ENCODE measurements around the gene ALKBH8. TPM values are rescaled to one million over a fixed set of nuclear protein-coding genes. Genes with fewer than 3 reads are reported as not detected.
"Not testable (repeated sequence)": the region's sequence is repeated elsewhere in the genome, so short reads cannot be mapped to it uniquely, and the experiment has no call there.

The ALKBH8 gene
- total RNA-seq, 1 donor from 2014 or later: 11.3 TPM

- intact Hi-C loops (cut with micrococcal nuclease): no loop called here
Observed at GRCh38 chr11:107577346-107577711, 11.8 kb upstream of the ALKBH8 start.

DNA sequence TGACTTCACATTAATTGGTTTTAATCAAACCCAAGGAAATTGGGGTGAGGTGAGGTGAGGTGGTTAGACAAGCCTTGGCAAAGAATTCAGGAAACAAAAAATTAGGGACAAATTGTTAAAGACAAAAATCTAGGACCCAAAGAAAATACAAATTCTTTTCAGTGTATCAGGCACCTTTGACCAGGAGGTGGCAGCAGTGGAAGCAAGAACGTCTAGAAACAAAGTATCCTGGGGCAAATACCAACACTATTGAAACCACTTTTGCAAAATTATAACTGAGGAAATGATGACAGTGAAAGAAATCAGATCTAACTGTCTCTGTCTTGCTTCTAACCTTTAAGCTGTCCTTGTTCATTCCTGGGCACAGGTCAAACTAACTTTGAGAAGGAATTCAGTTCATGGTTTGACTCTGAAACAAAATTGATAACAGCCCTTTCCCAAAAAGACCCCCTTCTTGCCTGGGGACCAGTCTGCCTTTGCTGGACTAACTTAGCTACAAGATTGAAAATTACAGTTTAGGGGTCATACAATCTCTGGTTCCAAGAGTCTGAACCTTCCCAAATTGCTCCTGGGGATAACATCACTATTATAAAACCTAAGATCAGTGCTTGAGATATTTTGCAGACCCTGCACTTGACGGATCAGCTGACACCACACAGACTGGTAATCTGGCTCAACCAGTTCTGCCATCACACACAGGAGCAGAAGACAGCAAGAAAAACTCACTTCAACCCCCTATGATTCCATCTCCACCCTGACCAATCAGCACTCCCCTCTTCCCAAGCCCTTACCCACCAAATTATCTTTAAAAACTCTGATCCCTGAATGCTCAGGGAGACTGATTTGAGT, 11.2 kb upstream of the ALKBH8 start:
- intact Hi-C loops (cut with micrococcal nuclease): loop anchor here (1.0 kb wide), 7 partner anchors 11 to 1079 kb away; partner anchors contain the start of gene ALKBH8

DNA sequence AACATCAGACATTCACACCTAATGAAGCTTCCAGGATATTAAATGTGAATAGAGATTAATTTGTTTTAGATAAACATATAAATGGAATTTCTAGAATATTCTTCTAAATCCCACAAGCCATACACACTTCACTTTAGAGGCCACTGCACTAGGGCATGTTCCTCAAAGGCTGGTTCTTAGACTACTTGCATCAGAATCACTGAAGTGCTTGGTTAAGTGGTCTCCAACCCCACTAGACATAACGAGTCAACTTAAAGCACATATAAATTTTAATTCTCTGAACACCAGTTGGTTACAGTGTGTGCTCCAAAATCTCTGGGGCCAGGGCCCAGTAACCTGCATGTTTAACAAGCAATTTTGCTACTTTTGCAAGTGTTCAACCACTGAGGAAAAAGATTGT, 7.9 kb upstream of the ALKBH8 start:
- intact Hi-C loops (cut with micrococcal nuclease): no loop called here

DNA sequence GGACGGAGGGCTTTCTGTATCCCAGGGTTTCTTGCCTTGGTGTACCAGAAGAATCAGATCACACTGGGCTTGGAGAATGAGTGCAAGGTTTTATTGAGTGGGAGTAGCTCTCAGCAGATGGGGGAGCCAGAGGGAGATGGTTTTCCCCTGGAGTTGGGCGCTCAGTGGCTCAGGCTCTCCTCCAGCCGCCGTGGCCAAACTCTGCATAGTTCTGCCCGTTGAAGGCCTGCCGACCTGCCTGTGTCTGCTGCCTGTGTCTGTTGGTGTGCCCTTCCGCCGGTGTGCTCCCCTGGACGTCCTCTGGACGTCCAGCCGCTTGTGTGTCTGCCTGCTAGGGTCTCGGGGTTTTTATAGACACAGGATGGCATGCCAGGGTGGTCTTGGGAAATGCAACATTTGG, 4.5 kb upstream of the ALKBH8 start:
- intact Hi-C loops (cut with micrococcal nuclease): no loop called here

DNA sequence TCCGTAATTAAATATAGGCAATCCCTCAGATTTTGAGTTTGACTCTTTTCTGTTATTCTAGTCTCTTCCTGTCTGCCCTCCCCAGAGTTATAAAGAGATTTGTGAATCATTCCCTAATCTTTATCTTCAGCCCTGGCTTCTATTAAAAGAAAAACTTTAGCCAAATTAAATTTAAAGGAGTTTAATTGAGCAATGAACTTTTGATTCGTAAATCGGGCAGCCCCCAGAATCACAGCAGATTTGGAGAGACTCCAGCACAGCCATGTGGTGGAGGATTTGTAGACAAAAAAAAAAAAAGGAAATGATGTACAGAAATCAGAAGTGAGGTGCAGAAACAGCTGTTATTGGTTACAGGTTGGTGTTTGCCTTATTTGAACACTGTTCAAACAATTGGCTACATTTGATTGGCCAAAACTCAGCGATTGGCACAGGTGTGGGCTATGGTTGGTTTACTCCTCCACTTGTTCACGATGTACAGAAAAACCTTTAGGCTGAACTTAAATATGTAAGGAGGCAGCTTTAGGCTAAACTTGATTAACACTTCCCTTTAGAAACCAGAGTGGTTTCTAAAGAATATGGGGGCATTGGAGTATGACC, 2.3 kb upstream of the ALKBH8 start:
- intact Hi-C loops (cut with micrococcal nuclease): loop anchor here (5.0 kb wide), 2 partner anchors 274 to 359 kb away; partner anchors contain the start of gene RAB39A

DNA sequence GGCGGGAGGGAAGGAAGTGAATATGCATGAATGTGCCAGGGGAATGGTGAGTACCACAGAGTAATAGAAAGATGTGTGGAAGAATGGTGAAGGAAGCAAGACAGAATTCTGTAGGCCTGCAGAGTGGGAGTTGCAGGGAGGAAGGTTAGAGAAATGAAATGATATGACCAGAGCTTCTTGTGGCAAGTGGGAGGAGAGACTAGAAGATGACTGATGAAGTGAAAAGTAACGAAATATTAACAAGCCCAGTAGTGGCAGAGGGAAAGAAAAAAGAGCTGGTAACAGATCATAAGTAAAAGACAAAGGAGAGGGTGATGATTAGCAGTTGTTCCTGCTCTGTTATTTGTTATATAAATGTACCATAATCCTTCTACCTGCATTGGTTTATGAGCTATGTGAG, 1.0 kb upstream of the ALKBH8 start:
- intact Hi-C loops (cut with micrococcal nuclease): loop anchor here (5.0 kb wide), 2 partner anchors 276 to 361 kb away; partner anchors contain the start of gene RAB39A

DNA sequence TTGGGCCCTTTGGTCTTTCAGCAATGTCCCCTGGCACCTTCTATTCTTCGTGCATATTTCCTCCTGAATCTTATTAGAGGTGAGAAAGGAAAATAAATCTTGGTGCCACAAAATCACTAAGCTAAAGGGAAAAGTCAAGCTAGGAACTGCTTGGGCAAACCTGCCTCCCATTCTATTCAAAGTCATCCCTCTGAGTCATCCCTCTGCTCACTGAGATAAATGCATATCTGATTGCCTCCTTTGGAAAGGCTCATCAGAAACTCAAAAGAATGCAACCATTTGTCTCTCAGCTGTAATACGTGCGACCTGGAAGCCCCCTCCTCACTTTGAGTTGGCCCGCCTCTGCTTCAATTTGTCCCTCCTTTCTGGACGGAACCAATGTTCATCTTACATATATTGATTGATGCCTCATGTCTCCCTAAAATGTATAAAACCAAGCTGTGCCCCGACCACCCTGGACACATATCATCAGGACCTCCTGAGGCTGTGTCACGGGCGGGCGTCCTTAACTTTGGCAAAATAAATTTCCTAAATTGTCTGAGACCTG, 493 bp upstream of the ALKBH8 start:
- intact Hi-C loops (cut with micrococcal nuclease): loop anchor here (1.0 to 5.0 kb wide), 15 partner anchors 10 to 1544 kb away; partner anchors contain the start of genes AASDHPPT, ACAT1, ATM and C11orf65

DNA sequence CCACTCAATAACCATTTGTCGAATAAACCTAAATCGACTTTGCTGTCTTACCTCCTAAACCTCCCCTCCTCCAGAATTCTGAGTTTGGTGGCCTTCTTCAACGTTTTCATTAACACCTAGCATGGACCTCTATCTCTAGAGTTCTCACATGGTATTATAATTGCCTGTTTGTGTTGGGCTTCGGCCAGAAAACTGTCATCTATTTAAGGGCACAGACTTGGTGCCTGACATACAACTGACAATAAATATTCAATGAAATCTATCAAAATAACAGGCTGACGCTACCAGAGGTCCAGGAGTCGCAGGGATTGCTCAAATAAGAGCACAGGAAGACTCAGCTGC, 687 bp downstream of the ALKBH8 start:
- intact Hi-C loops (cut with micrococcal nuclease): loop anchor here (1.0 to 5.0 kb wide), 15 partner anchors 11 to 1543 kb away; partner anchors contain the start of genes AASDHPPT, ACAT1, ATM and C11orf65

DNA sequence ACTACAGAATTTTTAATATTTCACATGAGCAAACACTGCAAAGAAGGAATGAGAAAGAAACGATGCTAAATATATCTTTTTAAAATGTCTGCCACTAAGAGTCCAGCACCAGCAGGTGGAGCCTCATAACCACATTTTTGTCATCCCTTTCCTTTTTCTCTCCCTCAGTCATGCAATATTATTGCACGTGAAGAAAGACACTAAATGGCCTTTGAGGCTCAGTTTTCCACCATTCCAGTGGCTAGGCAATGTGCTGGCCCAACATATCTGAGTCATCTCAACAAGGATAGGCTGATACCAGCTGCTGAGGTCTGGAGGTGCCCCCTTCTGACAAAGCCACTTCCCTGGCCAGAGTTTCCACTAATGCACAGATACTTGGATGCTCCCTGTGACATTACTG, 1.8 kb downstream of the ALKBH8 start:
- intact Hi-C loops (cut with micrococcal nuclease): loop anchor here (1.0 to 2.0 kb wide), 5 partner anchors 126 to 507 kb away; partner anchors contain the start of gene SLC35F2

- intact Hi-C loops (cut with micrococcal nuclease): loop anchor here (1.0 kb wide), 3 partner anchors 127 to 237 kb away; no protein-coding TSS in a partner anchor
Observed at GRCh38 chr11:107562647-107563208, 2.8 kb downstream of the ALKBH8 start.

GRCh38 chr11:107561688-107562087, 3.8 kb downstream of the ALKBH8 start:
- intact Hi-C loops (cut with micrococcal nuclease): no loop called here

DNA sequence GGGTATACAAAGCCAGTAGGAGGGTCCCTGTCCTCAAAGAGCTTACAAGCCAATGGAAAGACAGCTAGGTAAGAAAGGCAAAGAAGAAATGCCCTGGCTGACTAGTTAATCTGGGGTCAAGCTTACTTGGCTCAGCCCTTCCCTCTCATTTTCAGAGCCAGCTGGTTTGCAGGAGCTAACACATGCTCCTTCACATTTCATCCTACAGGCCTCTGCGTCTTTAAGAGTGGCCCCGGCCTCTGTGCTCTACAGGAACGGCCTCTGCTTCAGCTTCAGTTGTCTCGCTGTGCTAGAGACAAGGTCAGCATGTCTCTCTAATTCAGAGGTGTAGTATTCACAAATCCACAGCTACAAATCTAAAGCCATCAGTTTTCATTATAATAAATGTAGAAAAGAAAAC, 15.2 kb downstream of the ALKBH8 start:
- intact Hi-C loops (cut with micrococcal nuclease): no loop called here

GRCh38 chr11:107549954-107550285, 15.6 kb downstream of the ALKBH8 start:
- intact Hi-C loops (cut with micrococcal nuclease): loop anchor here (1.0 to 5.0 kb wide), 6 partner anchors 15 to 348 kb away; partner anchors contain the start of genes ALKBH8 and CWF19L2

DNA sequence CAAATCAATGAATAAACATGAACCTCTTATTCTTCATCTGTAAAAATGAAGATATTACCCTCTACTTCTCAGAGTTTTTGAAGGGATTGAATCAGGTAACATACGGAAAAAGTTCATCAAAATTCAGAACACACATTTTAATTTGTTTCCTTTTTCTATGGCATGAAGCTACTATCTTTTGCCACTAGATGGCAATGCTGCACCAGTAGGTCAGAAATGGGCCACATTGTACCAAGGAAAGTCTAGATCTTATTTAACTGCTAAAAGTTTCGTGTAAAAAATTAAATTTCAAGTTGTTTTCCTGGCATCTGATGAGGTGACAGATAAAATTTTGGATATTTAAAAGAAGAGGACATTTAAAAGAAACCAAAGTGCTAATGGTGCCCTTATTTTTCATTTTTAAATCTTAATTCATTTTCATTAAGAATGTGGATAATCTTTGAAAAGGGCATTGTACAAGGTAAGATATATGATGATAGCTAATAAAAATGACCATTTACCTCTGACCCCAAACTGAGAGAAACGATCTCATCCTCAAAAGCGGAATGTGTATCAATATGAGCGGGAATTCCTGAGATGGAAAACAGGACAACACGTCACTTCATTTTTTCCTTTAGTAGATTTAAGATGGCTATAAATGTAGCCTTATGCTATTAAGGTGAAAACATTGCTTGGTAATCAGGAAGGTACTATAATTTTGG, 16.1 kb downstream of the ALKBH8 start:
- intact Hi-C loops (cut with micrococcal nuclease): loop anchor here (1.0 to 5.0 kb wide), 6 partner anchors 16 to 349 kb away; partner anchors contain the start of genes ALKBH8 and CWF19L2

DNA sequence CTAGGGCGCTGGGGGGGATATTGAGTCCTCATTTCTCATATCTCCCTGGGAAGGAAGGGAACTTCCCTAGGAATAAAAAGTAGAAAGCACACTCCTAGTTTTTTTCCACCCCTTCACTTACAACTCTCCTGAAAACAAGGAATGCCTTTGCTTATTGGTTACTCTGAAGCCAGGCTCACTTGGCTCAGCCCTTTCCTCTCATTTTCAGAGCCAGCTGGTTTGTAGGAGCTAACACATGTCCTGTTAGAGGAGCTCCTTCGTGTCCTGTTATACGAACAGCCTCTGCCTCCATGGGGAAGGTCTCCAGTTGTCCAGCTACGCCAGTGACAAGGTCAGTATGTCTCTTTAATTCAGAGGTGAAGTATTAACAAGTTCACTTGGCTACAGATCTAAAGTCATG, 17.6 kb downstream of the ALKBH8 start:
- intact Hi-C loops (cut with micrococcal nuclease): loop anchor here (5.0 kb wide), 1 partner anchor 91 kb away; the partner anchor contains the start of gene CWF19L2

DNA sequence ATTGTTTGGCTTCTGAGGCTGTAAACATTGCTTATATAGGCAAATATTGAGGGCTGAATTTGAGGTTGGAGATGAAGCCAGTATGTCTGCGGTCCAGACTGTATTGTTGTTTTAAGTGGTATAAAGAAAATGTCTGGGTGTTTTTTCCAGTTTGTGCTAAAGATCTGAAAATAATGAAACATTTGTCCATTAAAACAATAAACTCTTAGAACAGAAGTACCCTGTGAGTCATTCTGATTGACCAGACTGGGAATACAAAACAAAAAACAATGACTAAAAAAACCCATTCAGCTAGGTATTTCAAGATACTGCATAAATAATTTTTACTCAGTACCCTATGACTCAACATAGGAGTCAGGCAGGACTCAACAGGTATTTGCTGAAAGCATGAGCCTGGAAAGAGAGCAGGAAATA, 20.4 kb downstream of the ALKBH8 start:
- intact Hi-C loops (cut with micrococcal nuclease): loop anchor here (5.0 kb wide), 1 partner anchor 88 kb away; the partner anchor contains the start of gene CWF19L2

- intact Hi-C loops (cut with micrococcal nuclease): no loop called here
Observed at GRCh38 chr11:107538821-107539220, 26.7 kb downstream of the ALKBH8 start.

- intact Hi-C loops (cut with micrococcal nuclease): no loop called here
Observed at GRCh38 chr11:107538239-107538638, 27.3 kb downstream of the ALKBH8 start.

- intact Hi-C loops (cut with micrococcal nuclease): not testable (repeated sequence)
Observed at GRCh38 chr11:107537155-107537554, 28.4 kb downstream of the ALKBH8 start.

DNA sequence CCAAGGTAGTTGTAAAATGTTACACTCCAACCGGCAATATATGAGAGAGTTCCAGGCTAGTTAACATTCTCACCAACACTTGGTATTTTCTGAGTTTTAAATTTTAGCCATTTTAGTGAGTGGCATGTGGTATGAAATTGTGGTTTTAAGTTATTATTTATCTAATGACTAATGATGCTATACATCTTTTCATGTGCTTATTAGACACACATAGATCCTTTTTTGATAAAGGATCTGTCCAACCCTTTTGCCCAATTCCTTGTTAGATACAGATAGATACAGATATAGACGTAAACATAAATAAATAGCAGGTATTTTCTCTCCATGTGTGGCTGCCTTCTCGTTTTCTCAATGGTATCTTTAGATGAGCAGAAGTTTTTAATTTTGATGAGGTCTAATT, 39.3 kb downstream of the ALKBH8 start:
- intact Hi-C loops (cut with micrococcal nuclease): no loop called here

DNA sequence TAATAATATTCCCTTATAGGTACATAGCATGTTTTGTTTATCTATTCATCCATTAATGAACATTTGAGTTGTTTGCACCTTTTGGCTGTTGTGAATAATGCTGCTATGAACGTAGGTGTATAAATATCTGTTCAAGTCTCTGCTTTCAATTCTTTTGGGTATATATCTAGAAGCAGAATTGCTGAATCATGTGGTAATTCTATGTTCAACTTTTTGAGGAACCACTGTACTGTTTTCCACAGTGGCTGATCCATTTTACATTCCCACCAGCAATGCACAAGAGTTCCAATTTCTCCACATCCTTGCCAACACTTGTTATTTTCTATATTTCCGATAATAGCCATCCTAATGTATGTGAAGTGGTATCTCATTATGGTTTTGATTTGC, 56.7 kb downstream of the ALKBH8 start:
- intact Hi-C loops (cut with micrococcal nuclease): no loop called here

Measured in T-helper 1 cell treated with Interleukin-12 subunit alpha and Interleukin-12 subunit beta and Interleukin-4 antibody, amounts not matched to agents 30 ng/mL and 1 ng/mL, for 36 hours (primary cell).